ENCODE measurements around the gene B3GNT2.

Gene B3GNT2

DNA sequence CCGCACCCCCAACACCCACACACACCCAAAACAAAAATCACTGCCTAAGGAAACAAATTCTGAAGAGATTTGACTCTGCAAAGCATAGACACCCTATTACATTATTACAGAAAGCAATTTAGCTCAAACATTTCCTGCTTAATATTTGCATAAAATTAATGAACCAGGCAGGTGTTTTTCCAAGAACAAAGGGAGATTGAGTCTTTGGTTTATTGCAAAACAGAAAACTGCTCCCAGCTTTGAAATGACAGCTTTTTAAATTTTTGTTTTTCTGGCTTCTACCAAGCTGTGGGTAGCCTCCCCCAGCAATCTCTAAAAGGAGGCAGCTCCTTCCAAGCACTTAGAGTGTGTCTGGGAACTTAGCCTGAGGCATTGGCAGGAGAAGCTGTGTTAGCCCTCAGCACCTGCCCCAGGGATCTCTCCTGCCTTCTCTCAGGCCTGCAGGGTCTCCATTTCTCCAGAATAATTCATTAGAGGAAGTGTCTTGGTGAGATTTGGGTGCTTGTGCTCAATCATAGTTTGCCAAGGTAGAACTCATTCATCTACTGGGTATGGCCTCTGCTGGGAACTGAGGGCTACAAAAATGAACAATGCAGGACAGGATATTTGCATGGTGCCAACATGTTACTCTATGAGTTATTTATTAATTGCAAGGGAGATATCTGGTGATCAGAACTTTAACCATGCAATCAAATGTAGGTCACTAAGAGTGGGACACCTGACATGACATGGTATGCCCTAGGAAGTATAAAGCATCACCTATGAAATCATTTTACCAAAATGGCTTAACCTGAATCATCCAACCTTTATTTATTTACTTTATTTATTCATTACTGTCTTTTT, 58.7 kb downstream of the B3GNT2 start:
- no peak for DNase-seq (ENCODE audit: low read depth)
- TF ChIP-seq, protein P1, sequence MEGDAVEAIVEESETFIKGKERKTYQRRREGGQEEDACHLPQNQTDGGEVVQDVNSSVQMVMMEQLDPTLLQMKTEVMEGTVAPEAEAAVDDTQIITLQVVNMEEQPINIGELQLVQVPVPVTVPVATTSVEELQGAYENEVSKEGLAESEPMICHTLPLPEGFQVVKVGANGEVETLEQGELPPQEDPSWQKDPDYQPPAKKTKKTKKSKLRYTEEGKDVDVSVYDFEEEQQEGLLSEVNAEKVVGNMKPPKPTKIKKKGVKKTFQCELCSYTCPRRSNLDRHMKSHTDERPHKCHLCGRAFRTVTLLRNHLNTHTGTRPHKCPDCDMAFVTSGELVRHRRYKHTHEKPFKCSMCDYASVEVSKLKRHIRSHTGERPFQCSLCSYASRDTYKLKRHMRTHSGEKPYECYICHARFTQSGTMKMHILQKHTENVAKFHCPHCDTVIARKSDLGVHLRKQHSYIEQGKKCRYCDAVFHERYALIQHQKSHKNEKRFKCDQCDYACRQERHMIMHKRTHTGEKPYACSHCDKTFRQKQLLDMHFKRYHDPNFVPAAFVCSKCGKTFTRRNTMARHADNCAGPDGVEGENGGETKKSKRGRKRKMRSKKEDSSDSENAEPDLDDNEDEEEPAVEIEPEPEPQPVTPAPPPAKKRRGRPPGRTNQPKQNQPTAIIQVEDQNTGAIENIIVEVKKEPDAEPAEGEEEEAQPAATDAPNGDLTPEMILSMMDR (IDR thresholded peaks at IDR 0.05; ENCODE audit: low read depth, low read length, missing control alignments): no peak
- H3K4me3 ChIP-seq (ENCODE audit: low read depth, low read length): no peak overlapping the region

DNA sequence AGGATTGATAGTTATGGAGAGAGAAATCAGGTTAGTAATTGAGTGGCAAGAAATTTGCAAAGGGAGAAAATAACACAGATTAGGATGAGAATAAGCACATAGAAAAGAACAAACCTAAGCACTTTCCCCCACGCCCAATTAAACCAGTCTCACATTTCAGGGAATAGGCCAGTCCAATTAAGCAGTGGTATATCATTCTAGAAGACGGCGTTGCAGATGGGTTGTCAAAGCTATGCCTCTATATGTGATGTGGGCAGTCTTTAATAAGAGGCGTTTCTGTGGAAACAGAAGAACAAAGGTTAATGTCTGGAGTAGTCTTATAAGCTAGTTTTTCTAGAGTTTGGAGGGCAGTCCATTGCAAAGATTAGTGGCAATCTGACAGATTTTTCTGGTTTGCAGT, 61.6 kb downstream of the B3GNT2 start:
- no peak overlapping the region for H3K4me3 ChIP-seq (ENCODE audit: low read depth, low read length)
- no peak for DNase-seq (ENCODE audit: low read depth)
- TF ChIP-seq, protein P1 (IDR thresholded peaks at IDR 0.05; ENCODE audit: low read depth, low read length, missing control alignments): no peak

DNA sequence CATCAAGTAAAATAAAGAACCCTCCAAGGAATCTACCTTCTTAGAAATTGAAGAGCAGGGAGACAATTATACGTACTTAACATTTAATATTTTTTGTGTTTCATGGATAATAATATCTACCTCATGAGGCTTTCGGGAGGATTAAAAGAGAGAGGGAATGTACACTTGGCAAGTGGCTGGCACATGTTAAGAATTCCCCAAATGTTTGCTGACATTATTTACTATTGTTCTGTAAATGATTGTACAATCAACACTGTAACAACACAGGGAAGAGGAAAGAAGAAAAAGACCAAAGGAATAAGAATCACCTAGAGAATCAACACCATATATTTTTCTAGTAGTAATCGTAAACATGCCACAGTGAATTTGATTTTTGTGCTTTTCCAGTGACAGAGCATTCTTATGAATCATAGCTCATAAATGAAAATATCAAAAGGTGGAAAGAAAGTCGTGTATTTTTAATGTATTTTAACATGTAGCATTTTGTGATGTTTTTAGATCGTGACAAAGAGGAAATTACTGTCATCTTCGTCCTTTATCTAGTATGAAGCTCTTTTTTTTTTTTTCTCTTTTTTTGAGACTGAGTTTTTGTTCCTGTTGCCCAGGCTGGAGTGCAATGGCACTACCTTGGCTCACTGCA, 67.3 kb downstream of the B3GNT2 start:
- no peak overlapping the region for H3K4me3 ChIP-seq (ENCODE audit: low read depth, low read length)
- TF ChIP-seq, protein P1 (IDR thresholded peaks at IDR 0.05; ENCODE audit: low read depth, low read length, missing control alignments): no peak

DNA sequence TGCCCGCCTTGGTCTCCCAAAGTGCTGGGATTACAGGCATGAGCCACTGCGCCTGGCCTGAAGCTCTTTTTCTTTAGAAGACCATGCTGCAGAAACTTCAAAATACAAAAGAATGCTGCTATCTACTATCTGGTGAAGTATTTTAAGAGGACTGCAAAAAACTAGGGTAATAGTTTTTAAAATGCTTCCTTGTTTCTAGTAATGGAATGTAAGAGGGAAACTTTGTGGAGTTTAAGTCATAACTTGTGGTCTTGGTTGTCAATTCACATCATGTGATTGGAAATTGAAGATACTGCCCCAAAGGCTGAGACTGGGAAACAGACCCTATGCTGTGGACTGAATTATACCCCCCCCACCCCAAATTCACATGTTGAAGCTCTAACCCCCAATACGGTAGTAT, 68.3 kb downstream of the B3GNT2 start:
- H3K4me3 ChIP-seq (ENCODE audit: low read depth, low read length): no peak overlapping the region

More for the DNA sequence above, 67.3 kb downstream of the B3GNT2 start:
- DNase-seq (ENCODE audit: low read depth): no peak

DNA sequence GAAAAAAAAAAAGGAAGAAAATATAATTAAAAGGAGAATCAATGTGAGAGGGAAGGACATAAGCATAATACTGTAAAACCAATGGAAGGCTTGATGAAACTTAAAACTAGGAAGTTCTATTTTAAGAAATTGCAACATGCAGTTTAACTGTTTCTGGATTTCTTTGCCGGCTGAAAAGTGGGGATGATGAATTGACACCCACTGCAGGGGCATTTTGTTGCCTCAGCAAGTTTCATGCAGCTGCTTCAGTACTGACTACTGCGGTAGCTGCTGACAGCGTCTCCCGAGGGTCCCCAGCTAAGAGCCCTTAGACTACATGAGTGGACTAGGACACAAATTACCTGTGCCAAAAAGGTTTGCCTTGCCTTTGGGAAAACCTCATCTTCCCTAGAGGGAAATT, 69.2 kb downstream of the B3GNT2 start:
- TF ChIP-seq, protein P1 (IDR thresholded peaks at IDR 0.05; ENCODE audit: low read depth, low read length, missing control alignments): no peak
- H3K4me3 ChIP-seq (ENCODE audit: low read depth, low read length): no peak overlapping the region
- no peak for DNase-seq (ENCODE audit: low read depth)

More for the DNA sequence above, 68.3 kb downstream of the B3GNT2 start:
- DNase-seq (ENCODE audit: low read depth): no peak
- TF ChIP-seq, protein P1 (IDR thresholded peaks at IDR 0.05; ENCODE audit: low read depth, low read length, missing control alignments): no peak

DNA sequence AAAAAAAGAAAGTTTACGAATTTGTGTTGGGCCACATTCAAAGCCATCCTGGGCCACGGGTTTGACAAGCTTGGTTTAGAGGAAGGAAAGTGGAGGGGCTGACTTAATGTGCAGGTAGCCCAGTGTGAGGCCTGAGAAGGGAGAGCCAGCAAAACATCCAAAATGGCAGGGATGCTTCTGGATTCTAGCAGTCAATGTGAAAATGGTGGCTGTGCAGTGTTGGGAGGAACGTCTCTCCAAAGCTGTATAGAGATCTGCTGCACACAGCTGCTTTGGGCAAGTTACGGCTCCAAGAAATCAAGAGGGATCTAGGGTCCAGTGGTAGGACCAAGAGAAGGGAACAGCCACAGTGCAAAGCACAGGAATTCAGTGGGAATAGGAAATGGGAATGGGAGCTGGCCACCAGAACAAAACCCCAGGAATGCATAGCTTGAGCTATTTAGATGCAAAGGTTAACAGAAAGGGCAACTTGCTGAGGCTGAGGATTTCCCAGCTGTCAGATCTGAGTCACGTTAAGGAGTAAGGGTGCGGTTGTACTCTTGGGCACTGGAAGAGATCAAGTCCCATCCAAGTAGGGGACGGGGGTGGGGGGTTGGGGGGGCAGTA, 70.6 kb downstream of the B3GNT2 start:
- TF ChIP-seq, protein P1 (IDR thresholded peaks at IDR 0.05; ENCODE audit: low read depth, low read length, missing control alignments): no peak
- no peak for DNase-seq (ENCODE audit: low read depth)
- H3K4me3 ChIP-seq (ENCODE audit: low read depth, low read length): no peak overlapping the region
